ENCODE measurements around the gene SATB2.

The SATB2 gene

GRCh38 chr2:199452260-199452990 lies 5.3 kb downstream of the SATB2 start:
- no peak for DNase-seq (ENCODE audit: low spot score)

GRCh38 chr2:199449956-199450355 lies 7.8 kb downstream of the SATB2 start:
- DNase-seq (ENCODE audit: low spot score), result no peak

- no peak for DNase-seq (ENCODE audit: low spot score)
Observed at GRCh38 chr2:199449455-199449854, 8.3 kb downstream of the SATB2 start.

- DNase-seq (ENCODE audit: low spot score), result no peak
Observed at GRCh38 chr2:199446996-199447576, 10.7 kb downstream of the SATB2 start.

- DNase-seq (ENCODE audit: low spot score), result no peak
Observed at GRCh38 chr2:199444749-199445148, 13.0 kb downstream of the SATB2 start.

- no peak for DNase-seq (ENCODE audit: low spot score)
Observed at GRCh38 chr2:199443589-199444130, 14.1 kb downstream of the SATB2 start.

GRCh38 chr2:199442173-199442572 lies 15.6 kb downstream of the SATB2 start:
- no peak for DNase-seq (ENCODE audit: low spot score)

- DNase-seq (ENCODE audit: low spot score), result no peak
Observed at GRCh38 chr2:199441759-199442158, 16.0 kb downstream of the SATB2 start.

GRCh38 chr2:199440118-199440517 lies 17.6 kb downstream of the SATB2 start:
- DNase-seq (ENCODE audit: low spot score), result no peak

- DNase-seq (ENCODE audit: low spot score), result no peak
Observed at GRCh38 chr2:199439542-199439941, 18.2 kb downstream of the SATB2 start.

GRCh38 chr2:199439066-199439465 lies 18.7 kb downstream of the SATB2 start:
- no peak for DNase-seq (ENCODE audit: low spot score)

GRCh38 chr2:199434555-199434954 lies 23.2 kb downstream of the SATB2 start:
- no peak for DNase-seq (ENCODE audit: low spot score)

- no peak for DNase-seq (ENCODE audit: low spot score)
Observed at GRCh38 chr2:199433204-199433832, 24.4 kb downstream of the SATB2 start.

GRCh38 chr2:199431746-199432213 lies 26.0 kb downstream of the SATB2 start:
- peak; percentile 57 for DNase-seq (ENCODE audit: low spot score)

- DNase-seq (ENCODE audit: low spot score), result no peak
Observed at GRCh38 chr2:199430214-199430613, 27.5 kb downstream of the SATB2 start.

- no peak for DNase-seq (ENCODE audit: low spot score)
Observed at GRCh38 chr2:199428291-199428690, 29.4 kb downstream of the SATB2 start.

- no peak for DNase-seq (ENCODE audit: low spot score)
Observed at GRCh38 chr2:199424160-199424559, 33.6 kb downstream of the SATB2 start.

GRCh38 chr2:199419428-199419827 lies 38.3 kb downstream of the SATB2 start:
- DNase-seq (ENCODE audit: low spot score), result no peak

GRCh38 chr2:199414465-199414864 lies 43.3 kb downstream of the SATB2 start:
- DNase-seq (ENCODE audit: low spot score), result no peak

GRCh38 chr2:199414001-199414400 lies 43.7 kb downstream of the SATB2 start:
- no peak for DNase-seq (ENCODE audit: low spot score)

- no peak for DNase-seq (ENCODE audit: low spot score)
Observed at GRCh38 chr2:199409759-199410529, 47.8 kb downstream of the SATB2 start.

- DNase-seq (ENCODE audit: low spot score), result no peak
Observed at GRCh38 chr2:199407421-199407820, 50.3 kb downstream of the SATB2 start.

Measured in kidney capillary endothelial cell (primary cell).